ELF-1 (cell line): Measurements from ENCODE around the gene PDSS2.
"Not testable (repeated sequence)": the region's sequence is repeated elsewhere in the genome, so short reads cannot be mapped to it uniquely, and the experiment has no call there.

ENCODE experiments used
- DNase-seq: peaks from one replicate; pipeline ENCODE4 v3.0.0-alpha.2; 2016; ENCODE audit warnings: low read depth, low spot score

Gene PDSS2

GRCh38 chr6:107218142-107218541 is 241.2 kb downstream of the PDSS2 start:
- no peak for DNase-seq

GRCh38 chr6:107217248-107217647 is 242.1 kb downstream of the PDSS2 start:
- no peak for DNase-seq

DNA sequence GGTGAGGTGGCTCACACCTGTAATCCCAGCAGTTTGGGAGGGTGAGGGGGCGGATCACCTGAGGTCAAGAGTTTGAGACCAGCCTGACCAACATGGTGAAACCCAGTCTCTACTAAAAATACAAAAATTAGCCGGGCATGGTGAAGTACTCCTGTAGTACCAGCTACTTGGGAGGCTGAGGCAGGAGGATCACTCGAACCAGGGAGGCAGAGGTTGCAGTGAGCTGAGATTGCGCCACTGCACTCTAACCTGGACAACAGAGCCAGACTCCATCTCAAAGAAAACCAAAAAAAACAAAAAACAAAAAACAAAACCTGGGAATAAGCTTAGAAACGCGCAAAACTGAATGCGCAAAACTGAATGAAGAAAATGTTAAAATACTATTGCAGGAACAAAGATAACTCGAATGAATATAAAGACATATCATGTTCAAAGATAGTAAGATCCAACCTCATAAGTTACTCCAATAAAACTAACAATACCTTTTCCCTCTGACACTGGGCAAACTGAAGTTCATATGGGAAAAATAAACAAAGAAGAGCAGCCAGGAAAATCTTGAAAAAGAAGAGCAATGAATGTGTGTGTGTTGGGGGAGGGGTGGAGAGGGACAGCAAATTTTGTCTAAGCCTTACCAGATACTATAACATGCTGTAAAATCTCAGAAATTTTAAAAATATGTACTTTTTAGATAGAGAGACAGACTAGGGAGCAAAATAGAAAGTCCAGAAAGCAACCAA is 243.0 kb downstream of the PDSS2 start:
- no peak for DNase-seq

DNA sequence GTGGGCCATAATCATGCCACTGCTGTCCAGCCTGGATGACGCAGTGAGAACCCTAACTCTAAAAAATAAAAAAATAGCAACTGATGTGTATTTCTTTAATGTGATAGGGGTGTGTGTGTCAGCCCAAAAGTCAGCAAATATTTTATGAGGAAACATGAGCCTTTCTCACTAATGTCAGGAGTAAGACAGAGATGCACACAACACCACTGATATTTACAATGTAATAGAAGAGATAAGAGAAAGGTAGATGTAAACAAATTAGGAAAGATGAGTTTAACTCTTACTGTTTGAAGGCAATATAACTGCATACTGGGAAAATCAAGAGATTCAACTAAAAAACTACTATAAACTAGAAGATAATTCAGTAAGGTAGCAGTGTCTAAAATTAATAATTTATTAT is 244.0 kb downstream of the PDSS2 start:
- DNase-seq: no peak

GRCh38 chr6:107214655-107215054 is 244.7 kb downstream of the PDSS2 start:
- no peak for DNase-seq

- DNase-seq: no peak
These were observed 249.7 kb downstream of the PDSS2 start for GRCh38 chr6:107209406-107210305.

- DNase-seq: no peak
These were observed 252.0 kb downstream of the PDSS2 start for GRCh38 chr6:107207251-107207873.

- DNase-seq: no peak
These were observed 254.0 kb downstream of the PDSS2 start for GRCh38 chr6:107205058-107205998.

DNA sequence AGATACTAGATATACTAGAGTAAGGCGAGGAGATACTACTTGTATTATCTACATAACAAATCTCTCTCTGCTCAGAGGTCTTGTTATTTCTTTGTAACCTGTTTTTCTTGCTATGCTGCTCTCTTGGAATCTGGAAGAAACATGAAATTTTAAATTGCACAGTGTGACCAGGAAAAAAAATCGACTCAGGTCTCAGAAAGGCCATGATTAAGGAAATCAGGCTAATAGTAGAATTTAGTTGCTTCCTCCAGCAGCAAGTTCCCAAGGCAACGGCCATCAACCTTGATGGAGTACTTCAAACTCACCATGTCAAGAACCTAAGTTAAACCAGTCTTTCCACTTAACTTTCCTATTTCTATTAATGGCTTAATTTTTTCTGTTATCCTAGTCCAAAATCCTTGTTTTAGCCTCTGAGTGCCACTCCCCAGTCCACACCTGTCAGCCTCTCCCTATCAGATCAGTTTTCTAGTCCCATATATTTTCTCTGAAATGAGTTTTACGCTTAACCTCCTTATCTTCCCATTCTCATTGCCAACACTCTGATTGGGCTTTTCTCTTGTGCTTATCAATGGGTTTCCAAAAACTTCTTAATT is 256.4 kb downstream of the PDSS2 start:
- DNase-seq: no peak

DNA sequence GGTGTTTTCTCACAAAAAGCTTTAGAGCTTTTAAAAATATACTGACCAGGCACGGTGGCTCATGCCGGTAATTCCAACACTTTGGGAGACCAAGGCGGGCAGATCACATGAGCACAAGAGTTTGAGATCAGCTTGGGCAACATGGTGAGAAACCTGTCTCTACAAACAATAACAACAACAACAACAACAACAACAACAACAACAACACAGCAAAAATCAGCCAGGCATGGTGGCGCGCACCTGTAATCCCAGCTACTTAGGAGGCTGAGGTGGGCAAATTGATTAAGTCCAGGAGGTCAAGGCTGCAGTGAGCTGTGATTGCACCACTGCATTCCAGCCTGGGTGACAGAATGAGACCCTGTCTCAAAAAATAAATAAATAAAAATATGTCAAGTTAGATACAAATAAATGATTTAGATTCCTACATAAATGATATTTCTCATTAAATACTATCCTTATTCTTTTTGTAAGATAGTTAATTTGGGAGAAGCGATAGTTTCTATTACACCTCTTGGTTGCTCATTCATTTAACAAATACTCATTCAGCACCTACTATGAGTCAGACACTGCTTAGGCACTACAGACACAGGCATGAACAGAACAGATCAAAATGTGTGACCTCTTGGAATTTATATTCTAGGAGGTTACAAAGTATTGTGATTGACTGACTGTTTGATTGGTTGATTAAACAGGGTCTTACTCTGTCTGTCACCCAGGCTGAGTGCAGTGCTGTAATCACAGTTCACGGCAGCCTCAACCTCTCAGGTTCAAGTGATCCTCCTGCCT is 260.5 kb downstream of the PDSS2 start:
- no peak for DNase-seq

DNA sequence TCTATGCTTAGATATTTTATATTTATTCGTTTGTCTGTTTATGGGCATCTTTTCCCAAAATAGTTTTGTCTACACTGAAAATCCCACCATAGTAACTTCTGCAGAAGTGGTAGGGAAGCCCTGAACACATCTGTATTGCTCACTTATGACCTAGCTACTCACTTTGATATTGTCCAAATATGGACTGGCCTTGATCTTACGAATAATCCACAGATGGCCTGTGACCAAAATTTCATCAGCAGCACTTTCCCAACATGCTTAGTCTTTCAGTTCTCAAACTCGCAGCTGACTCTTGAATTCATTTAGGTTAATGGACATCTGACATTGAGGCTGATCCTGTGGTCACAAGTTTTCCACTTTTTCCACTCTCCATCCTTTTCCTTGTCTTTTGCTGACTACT is 263.2 kb downstream of the PDSS2 start:
- DNase-seq: no peak

GRCh38 chr6:107194723-107195122 is 264.6 kb downstream of the PDSS2 start:
- not testable (repeated sequence) for DNase-seq

- DNase-seq: no peak
These were observed 266.5 kb downstream of the PDSS2 start for GRCh38 chr6:107192830-107193229.

DNA sequence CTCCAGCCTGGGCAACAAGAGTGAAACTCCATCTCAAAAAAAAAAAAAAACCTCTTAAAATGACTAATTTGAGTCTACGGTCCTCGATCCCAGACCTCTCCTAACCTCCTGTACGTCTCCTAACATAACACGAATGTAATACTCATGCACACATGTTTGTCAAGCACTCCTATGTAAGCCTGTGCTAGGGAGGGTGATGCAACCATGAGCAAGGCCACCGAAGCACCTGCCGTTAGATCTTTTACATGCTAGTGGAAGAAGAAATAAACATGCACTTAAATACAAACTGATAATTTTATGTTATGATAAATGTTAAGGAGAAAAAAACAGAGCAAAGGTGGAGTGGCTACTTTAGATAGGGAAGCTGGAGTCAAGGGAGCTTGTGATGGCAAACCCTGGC is 271.7 kb downstream of the PDSS2 start:
- DNase-seq: no peak

- DNase-seq: no peak
These were observed 273.3 kb downstream of the PDSS2 start for GRCh38 chr6:107186047-107186446.

DNA sequence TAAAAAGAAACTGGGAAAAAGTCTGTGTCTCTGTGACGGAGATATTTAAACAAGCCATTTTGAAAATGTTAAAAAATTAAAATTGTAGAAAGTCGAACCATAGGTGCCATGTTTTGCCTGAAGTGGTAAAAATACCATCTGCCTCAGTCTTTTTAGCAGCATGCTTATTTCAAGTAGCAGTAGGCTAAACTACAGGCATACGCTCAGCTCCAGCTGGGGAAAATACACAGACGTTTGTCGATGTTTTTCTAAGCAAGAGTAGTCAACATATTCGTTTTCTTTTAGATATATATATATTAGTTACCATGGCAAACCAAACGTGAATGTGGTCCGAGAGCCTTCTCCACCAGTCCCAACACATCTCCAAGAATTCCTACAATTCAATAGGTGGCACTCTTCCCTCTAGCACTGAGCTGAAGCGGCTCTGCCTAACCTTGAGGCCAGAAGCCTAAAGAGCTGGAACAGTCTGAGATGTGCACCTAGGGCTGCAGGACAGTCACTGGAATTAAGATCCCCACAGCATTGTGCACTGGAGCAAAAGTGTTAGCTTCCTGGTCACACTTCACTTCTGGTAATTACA is 273.9 kb downstream of the PDSS2 start:
- peak; percentile 25 for DNase-seq

DNA sequence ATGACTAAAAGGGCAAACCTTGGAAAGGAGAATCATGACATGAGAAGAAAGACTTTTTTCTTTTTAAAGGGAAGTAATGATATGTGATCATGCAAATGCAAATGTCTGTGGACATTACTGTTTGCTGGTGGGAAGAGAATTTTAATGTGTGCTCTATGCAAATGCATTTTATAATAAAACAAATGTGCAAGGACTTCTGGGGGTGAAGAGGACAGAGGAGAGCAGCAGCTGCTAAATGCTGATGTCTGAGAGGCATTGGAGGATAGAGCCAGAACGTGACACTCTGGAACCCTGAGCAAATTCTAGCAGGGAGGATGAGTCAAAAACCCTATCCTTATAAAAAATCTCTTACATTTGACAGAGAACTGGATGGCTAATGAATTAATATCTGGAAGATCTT is 274.9 kb downstream of the PDSS2 start:
- no peak for DNase-seq

DNA sequence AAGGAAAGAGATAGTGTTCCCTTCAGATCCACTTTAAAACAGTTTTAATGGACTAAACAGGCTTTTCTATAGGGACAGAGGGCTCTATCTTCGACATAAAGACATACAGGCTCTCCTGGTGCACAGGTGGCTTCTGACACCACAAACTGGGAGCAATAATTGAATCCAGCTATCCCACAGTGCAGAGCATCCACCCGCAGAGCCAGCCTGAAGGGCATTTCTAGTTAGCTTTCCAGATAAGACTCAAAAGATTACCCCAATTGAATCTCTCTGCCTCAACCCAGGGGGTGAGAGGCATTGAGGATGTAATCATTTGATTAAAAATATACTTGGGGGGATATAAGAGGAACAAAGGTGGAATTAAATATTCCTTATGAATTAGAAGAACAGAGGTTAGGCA is 279.3 kb downstream of the PDSS2 start:
- DNase-seq: no peak

- no peak for DNase-seq
These were observed 280.4 kb downstream of the PDSS2 start for GRCh38 chr6:107179004-107179403.

DNA sequence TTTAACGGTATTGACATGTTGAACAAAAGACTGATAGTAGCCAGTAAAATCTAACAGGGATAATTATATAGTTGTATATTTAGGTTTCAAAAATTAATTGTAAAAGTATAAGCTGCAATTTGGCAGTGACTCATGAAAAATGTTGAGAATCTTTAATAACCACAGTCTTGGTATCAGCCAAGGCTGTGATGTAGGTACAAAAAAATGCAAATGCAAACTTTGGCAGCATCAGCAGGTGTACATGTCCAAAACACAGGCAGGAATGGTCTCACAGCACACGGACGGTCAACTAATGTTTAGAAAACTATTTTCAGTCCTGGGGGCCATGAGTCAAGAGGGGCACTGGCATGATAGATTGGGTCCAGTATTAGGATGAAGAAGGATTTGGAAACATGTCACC is 285.6 kb downstream of the PDSS2 start:
- DNase-seq: no peak
